HG03025 (cell line): Measurements from ENCODE around the gene SHISAL2B.
"Not testable (repeated sequence)": the region's sequence is repeated elsewhere in the genome, so short reads cannot be mapped to it uniquely, and the experiment has no call there.

Experiments used
- ATAC-seq: cut with Tn5 transposase; IDR thresholded peaks from one replicate; pipeline ENCODE4 v1.9.1; 2021; ENCODE audit warnings: mild to moderate bottlenecking, moderate library complexity; ENCODE audit not compliant: unreplicated experiment, low FRiP score

Gene SHISAL2B

DNA sequence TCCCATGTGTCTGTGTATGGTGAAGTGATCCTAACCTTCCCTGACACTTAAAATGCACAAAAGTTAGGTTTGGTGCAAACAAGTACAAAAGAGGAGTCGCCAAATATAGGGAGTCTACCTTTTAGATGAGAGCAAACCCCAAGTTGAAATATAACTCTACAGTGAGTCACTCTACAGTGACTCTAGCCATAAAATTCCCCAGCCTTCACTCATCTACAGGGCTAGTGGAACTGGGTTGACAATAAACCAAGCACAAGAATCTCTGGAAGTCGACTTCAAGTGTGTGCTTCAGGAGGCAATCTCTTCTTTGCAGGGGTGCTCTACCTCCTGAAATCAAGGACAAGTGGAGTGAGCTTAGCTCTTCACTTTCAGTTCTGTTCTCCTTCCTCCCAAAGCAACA is 3.3 kb downstream of the SHISAL2B start:
- no peak for ATAC-seq

DNA sequence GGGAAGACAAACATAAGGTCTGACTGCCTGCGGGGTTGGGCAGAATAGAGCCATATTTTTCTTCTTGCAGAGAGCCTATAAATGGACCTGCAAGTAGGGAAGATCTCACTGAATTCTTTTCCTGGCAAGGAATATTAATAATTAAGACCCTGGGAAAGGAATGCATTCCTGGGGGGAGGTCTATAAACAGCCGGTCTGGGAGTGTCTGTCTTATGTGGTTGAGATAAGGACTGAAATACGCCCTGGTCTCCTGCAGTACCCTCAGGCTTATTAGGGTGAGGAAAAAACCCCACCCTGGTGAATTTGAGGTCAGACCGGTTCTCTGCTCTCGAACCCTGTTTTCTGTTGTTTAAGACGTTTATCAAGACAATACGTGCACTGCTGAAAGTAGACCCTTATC is 6.1 kb downstream of the SHISAL2B start:
- not testable (repeated sequence) for ATAC-seq

DNA sequence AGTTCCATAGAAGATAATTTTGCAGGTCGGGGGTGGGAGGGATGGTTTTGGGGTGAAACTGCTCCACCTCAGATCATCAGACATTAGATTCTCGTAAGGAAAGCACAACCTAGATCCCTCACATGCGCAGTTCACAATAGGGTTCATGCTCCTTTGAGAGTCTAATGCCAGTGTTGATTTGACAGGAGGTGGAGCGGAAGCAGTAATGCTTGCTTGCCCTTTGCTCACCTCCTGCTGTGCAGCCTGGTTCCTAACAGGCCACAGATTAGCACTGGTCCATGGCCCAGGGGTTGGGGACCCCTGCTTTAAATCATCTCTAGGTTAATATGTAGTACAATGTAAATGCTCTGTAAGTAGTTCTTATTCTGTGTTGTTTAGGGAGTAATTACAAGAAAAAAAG is 10.5 kb downstream of the SHISAL2B start:
- no peak for ATAC-seq

DNA sequence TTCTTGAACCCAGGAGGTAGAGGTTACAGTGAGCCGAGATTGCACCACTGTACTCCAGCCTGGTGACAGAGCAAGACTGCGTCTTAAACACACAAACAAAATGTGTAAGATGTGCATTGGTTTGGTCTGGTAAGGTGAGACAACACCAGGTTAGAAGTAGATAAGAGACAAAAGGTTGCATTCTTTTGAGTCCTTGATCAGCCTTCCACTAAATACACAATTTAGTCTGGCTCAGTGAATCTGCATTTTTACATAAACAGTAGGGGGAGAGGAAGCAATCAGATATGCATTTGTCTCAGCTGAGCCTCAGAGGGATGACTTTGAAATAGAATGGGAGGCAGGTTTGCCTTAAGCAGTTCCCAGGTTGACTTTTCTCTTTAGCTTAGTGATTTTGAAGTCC is 15.8 kb downstream of the SHISAL2B start:
- ATAC-seq, result not testable (repeated sequence)

DNA sequence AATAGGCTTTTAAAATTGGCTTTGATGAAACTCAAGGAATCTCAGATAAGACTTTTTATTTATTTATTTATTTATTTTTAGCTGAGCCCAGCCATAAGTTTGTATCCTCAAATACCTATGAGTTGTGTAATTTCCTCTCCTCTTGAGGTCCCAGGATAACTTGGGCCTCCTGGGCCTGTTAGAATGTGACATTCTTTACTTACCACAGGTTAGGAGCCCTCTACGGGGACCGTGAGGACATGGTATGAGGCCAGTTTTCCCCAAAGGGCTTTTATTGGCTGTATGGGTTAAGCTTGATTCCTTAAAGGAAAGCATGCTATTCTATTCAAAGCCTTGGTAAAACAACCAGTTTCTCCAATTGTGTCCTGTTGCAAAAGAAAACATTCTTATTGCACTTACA is 16.9 kb downstream of the SHISAL2B start:
- no peak for ATAC-seq

DNA sequence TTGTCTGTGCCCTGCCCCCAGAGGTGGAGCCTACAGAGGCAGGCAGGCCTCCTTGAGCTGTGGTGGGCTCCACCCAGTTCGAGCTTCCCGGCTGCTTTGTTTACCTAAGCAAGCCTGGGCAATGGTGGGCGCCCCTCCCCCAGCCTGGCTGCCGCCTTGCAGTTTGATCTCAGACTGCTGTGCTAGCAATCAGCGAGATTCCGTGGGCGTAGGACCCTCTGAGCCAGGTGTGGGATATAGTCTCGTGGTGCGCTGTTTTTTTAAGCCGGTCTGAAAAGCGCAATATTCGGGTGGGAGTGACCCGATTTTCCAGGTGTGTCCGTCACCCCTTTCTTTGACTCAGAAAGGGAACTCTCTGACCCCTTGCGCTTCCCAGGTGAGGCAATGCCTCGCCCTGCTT is 24.2 kb downstream of the SHISAL2B start:
- not testable (repeated sequence) for ATAC-seq

DNA sequence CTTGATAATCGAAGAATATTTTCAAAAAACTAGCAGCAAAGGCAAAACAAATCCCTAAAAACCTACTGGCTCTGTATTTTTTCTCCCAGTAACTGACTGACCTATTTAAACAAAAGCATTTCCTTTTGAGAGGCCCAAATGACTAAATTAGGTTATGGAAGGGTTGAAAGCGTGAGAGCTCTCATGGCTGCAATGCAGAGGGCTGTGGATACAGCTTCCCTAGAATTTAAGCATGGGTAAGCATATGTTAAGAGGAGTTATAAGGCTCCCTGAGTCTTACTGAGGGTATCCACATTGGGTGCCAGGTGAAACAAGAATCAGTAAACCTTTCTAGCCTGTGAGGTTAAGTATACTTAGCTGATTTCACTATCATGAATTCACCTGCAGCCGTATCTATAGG is 32.3 kb downstream of the SHISAL2B start:
- no peak for ATAC-seq

DNA sequence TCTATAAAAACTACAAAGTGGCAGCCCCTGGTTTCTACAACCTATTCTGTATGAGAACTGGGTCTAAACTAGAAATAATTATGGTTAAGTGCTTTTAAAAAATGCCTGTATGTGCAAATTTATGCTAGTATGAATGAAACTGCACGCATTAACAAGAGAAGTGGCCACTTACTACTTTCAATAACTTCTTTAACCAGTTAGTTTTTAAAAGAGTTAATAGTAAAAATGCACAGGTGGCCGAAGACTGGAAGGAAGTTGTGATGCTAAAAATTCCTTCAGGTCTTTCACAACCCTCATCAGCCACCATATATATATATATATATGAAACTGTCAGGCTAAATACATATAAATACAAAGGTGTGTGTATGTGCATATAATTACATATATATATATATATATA is 36.8 kb downstream of the SHISAL2B start:
- ATAC-seq, result no peak

DNA sequence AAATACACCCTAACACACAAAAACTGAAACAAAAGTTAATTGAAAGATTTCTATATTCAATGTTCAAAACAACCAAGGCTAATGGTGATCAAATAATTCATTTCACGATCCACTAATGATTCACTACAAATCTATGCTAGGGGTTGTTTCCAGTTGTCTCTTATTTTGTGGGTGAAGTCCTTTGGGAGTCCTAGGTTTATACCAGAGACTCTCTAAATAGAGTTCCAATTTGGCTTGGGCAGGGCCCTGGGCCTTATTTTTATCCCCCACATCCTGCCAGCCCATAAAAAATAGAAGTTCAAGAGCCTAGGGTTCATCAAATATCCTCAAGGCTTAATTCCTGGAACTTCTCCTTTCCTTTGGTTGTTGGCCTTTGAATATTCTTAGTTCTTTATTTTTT is 52.1 kb downstream of the SHISAL2B start:
- ATAC-seq, result no peak

DNA sequence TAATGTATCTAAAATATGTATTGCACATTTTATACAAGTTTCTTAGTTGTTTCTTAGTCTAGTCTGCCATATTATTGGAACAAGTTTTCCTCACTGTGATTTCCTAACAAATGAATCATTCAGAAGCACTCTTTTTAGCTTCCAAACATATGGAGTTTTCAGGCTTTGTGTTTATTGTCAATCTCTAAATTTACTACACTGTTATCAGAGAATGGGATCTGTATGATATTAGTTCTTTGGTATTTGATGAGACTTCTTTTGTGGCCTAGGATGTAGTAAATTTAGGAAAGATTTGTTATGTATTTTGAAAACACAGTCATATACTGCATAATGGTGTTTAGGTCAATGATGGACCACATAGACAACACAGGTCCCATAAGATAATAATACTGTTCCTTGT is 52.5 kb downstream of the SHISAL2B start:
- ATAC-seq, result no peak

DNA sequence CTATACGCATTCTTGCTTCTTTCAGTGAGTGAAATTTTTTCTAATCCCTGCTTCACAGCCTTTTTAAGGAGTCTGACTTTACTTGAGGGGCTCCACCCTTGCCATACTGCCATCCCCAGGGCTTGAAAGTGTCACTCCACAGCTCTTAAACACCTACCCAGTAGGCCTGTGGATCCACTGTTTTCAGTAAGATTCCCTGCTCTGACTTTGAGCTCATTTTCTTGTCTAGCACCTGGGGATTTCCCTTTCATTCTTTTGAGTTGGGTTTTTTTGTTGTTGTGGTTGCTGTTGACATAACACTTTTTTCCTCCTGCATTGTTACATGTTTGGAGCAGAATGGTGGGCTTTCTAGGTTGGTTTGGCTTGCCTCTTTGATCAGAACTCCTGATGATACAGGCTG is 54.6 kb downstream of the SHISAL2B start:
- no peak for ATAC-seq

DNA sequence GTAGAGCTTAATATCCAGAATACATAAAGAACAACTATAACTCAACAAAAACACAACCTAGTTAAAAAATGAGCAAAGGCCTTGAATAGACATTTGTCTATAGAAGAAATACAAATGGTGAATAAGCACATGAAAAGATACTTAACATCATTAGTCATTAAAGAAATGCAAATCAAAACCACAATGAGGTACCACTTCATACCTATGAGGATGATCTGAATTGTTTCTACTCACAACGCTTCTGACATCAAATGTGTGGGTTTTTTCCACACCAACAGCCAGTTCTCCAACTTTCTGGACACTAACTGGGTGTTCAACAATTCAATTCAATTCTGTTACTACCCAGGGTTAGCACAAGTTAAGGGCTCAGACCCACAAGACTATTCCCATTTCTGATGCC is 56.1 kb downstream of the SHISAL2B start:
- no peak for ATAC-seq

DNA sequence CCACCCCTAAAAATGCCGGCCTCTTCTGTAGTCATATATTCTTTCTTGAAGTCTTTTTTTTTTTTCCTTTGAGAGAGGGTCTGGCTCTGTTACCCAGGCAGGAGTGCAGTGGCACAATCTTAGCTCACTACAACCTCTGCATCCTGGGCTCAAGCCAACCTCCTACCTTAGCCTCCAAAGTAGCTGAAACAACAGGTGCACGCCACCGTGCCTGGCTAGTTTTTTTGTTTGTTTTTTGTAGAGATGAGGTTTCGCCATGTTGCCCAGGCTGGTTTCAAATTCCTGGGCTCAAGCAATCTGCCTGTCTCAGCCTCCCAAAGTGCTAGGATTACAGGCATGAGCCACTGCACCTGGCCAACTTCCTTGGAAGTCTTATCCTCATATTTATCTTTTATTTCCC is 59.1 kb downstream of the SHISAL2B start:
- ATAC-seq, result no peak

DNA sequence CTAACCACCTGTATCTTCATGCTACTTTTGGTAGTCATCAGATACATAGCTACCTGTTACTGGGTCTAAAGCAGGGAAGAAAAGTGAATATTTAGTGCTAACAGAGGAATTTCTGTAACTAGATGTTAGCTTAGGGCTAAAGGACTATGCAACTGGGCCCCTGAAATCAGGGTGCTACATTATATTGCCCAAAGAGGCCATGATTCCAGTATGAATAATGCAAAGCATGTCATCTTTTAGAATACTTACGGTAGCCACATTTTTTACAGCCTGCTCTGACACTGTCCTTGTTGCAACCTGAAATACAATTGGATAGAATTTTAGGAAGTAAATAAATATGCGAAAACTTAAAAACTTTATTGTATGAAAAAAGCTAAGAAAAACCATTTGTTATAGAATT is 63.8 kb downstream of the SHISAL2B start:
- no peak for ATAC-seq

DNA sequence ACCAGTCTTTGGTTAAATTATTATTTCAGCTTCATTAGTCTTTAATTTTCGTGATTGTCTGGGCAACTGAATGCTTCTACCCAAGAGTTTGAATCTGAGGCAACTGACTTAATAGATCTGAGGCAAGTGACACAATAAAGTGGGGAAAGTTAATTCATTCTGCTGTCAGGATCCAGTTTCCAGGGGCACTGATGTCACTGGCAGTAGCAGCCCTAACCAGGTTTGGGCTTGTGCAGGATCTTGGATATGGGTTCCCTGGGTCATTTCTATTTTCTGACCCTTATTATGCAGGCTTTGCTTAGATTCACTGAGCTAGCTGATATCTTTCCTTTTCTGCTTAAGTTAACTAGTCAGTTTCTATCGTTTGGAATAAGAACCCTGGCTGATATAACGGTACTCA is 68.6 kb downstream of the SHISAL2B start:
- ATAC-seq, result no peak

DNA sequence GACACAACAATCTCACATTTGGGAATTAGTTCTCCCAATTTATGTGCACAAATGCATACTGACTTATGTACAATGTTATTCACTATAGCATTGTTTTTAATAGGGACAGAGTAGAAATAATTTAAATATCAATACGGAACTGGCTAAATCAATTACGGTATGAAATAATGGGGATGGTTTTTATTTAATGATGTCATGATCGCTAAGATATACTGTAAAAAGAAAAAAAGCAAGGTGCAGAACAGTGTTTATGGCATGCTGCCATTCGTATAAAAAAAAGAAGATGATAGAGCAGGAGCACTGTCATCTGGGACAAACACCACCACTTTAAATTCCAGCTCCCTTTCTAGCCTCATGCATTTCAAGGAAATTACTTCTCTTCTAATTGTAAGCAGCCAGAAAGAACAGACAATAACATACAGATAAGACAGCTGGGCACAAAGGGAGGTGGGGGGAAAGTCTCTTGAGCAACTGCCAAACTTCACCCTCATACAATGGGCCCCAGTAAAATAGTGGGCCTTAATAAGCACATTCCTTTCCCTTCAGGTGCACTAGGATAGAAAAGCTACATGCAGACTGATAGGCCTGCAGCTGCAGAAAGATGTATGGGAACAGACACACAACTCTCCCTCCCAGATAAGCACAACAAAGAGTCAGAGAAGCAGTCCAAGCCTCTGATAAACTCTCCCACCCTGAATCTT is 69.8 kb downstream of the SHISAL2B start:
- ATAC-seq, result no peak

DNA sequence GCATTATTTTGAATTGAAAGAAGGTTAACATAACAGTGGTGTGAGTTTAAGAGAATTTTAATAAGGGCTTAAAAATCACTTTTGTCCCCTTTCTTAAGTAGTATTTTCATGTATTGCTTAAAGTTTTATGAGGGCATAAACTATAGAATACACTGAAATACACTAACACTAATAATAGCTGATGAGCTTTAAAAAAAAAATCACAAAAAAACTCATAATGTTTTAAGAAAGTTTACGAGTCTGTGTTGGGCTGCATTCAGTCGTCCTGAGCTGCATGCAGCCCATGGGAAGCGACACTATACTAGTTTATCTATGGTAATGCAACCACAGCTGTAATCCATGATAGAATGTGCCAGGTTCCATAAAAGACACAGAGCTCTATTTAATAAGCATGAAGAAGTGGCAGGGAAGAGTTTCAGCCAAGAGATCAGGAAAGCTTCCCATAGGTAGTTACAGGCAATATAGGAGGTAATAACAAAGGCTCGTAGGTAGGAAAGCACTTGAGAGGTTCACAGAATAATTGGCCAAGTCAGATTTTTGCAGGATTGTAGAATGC is 73.7 kb downstream of the SHISAL2B start:
- ATAC-seq, result no peak

DNA sequence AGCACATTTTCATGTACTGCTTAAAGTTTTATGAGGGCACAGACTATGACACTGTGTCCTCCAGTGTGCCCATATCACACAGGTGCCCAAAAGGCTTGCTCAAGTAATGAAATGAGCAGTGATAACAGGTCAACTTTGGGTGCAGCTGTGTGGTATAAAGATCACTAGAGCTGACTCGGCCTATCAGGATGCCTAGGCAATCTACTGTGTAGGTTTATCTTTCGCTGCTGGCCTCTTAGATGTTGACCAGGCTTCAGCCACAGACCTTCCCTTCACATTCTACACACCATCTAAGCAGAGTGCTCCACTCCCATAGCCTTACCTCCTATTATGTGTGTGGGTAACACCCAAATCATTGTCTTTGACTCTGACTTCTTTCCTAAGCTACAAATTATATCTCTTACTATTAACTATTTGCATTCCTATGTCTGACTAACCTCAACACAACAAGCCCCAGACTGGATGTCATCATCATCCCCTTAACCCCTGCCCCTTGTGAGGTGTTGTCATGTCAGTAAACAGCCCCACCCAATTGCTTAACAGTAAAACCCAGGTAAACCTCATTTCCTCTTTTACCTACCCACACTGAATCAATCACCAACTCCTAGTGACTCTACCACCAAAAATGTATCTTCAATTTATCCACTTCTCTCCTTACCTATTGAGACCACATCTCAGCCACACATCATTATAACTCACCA is 75.7 kb downstream of the SHISAL2B start:
- ATAC-seq, result no peak

DNA sequence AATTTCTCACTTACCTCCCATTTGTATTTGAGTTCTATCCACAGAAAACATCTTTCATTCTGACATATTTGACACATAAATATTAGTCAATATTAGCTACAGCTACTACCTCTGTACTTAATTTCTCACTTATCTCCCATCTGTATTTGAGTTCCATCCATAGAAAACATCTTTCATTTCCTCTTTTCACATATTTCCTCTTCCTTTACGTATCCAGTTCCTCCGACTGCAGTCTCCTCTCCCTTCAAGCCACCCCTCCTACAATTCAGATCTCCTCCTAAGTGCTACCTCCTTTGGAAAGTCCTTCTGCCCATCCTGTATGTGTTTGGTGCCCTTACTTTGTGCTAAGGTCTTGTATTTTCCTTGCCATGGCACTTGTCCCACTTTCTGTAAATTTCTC is 76.6 kb downstream of the SHISAL2B start:
- no peak for ATAC-seq
